ENCODE data around the gene RSF1. TPM values are rescaled to one million over a fixed set of nuclear protein-coding genes. Genes with fewer than 3 reads are reported as not detected.
A peak's percentile ranks its signal among the peaks of the same experiment; 100 is the strongest.

Gene RSF1
- total and polyA plus RNA-seq, 11 donors: 11.2 to 49.2 (median 42.8) TPM

- Histone ChIP-seq H3K4me1 (peaks cover 0 to 28% (median 10%) of the 10 kb centered on the region in 12 donors), H3K27ac (no peak overlapping the region), H3K36me3 (no peaks in the 10 kb centered on the region), H3K27me3 (no peaks in the 10 kb centered on the region), H3K4me3 (no peak overlapping the region), H3K9me3 (no peaks in the 10 kb centered on the region)
- no peak for DNase-seq
- intact Hi-C loops (cut with DNase I): no loop called here
- TF ChIP-seq POLR2A (IDR thresholded peaks at IDR 0.05) (no peak), CTCF (IDR thresholded peaks at IDR 0.05) (no peak)
- ATAC-seq: no peak
- 67 to 78% (median 74%) methylated on average over 3 of the region's 3 CpGs for WGBS, 4 donors
Observed at GRCh38 chr11:77801477-77801876, 19.0 kb downstream of the RSF1 start.

- Histone ChIP-seq H3K4me1 (peaks cover 0 to 23% (median 12%) of the 10 kb centered on the region in 12 donors), H3K27ac (no peak overlapping the region), H3K36me3 (no peaks in the 10 kb centered on the region), H3K9me3 (no peaks in the 10 kb centered on the region), H3K27me3 (no peaks in the 10 kb centered on the region), H3K4me3 (no peak overlapping the region)
- intact Hi-C loops (cut with DNase I): no loop called here
- ATAC-seq (peak in 1 of 4 donors; percentile 33), DNase-seq (no peak)
- TF ChIP-seq POLR2A (IDR thresholded peaks at IDR 0.05) (no peak), CTCF (IDR thresholded peaks at IDR 0.05) (no peak)
Observed at GRCh38 chr11:77800449-77800848, 20.1 kb downstream of the RSF1 start.

GRCh38 chr11:77799338-77799737 lies 21.2 kb downstream of the RSF1 start:
- WGBS, 4 donors: 56 to 70% (median 60%) methylated on average over 3 of the region's 3 CpGs
- no peaks in the 10 kb centered on the region for H3K9me3 ChIP-seq
- ATAC-seq (peak in 1 of 4 donors; percentile 51), DNase-seq (no peak)
- no peaks in the 10 kb centered on the region for H3K36me3 ChIP-seq
- no peak for TF ChIP-seq CTCF (IDR thresholded peaks at IDR 0.05)
- TF ChIP-seq POLR2A (IDR thresholded peaks at IDR 0.05): no peak
- peaks cover 0 to 28% (median 16%) of the 10 kb centered on the region in 12 donors for H3K4me1 ChIP-seq
- H3K4me3 ChIP-seq: no peak overlapping the region
- intact Hi-C loops (cut with DNase I): no loop called here
- H3K27ac ChIP-seq: no peak overlapping the region
- H3K27me3 ChIP-seq: no peaks in the 10 kb centered on the region

GRCh38 chr11:77793972-77794371 lies 26.6 kb downstream of the RSF1 start:
- 83 to 97% (median 93%) methylated on average over 2 of the region's 2 CpGs for WGBS, 4 donors
- no peak for DNase-seq
- H3K4me1 ChIP-seq: peaks cover 0 to 17% (median 6%) of the 10 kb centered on the region in 12 donors
- ATAC-seq: no peak
- no peak overlapping the region for H3K27ac ChIP-seq
- no peaks in the 10 kb centered on the region for H3K9me3 ChIP-seq
- TF ChIP-seq CTCF (IDR thresholded peaks at IDR 0.05) (no peak), POLR2A (IDR thresholded peaks at IDR 0.05) (no peak)
- peaks cover 0 to 7% (median 0%) of the 10 kb centered on the region in 9 donors for H3K36me3 ChIP-seq
- no peaks in the 10 kb centered on the region for H3K27me3 ChIP-seq
- intact Hi-C loops (cut with DNase I): no loop called here
- H3K4me3 ChIP-seq: no peak overlapping the region
